HepG2 (cell line): Measurements from ENCODE around the gene NELFCD. TPM values are rescaled to one million over a fixed set of nuclear protein-coding genes. Genes with fewer than 3 reads are reported as not detected.

Experiments
- DNMT1 ChIP-seq: sonication (generic); formaldehyde crosslinking; IDR thresholded peaks from 2 replicates; pipeline ENCODE4 v1.5.1; 2020; ENCODE audit warnings: mild to moderate bottlenecking, missing genetic modification reagents
- FIP1L1 ChIP-seq: fragments of 200-400 bp; formaldehyde crosslinking; IDR thresholded peaks from 2 replicates; pipeline ENCODE4 v1.6.1; 2018; ENCODE audit warnings: low read depth, mild to moderate bottlenecking, low read length, moderate library complexity, borderline replicate concordance; ENCODE audit not compliant: insufficient read depth
- LCORL ChIP-seq, 2 experiments: fragments of 450-650 bp in 1 of 2; sonication (generic) in 1 of 2; formaldehyde crosslinking in 1 of 2; IDR thresholded peaks; 2 replicates each; pipeline versions ENCODE4 v1.5.0 to v1.6.1; 2017 to 2020; ENCODE audit warnings: antibody characterized with exemption in 1 of 2, missing genetic modification reagents in 1 of 2
- MAZ ChIP-seq, 2 experiments: sonication (generic) in 1 of 2; formaldehyde crosslinking in 1 of 2; IDR thresholded peaks; 2 replicates each; pipeline versions ENCODE4 v1.5.0 to v1.6.1; 2012 to 2020; ENCODE audit warnings: low read depth in 2 of 2, mild to moderate bottlenecking in 2 of 2, borderline replicate concordance in 1 of 2, improper control_type of control experiment in 1 of 2, low read length in 1 of 2, missing genetic modification reagents in 1 of 2, moderate library complexity in 1 of 2
- PRPF4 ChIP-seq: fragments of 200-400 bp; formaldehyde crosslinking; IDR thresholded peaks from 2 replicates; pipeline ENCODE4 v1.6.1; 2016; ENCODE audit warnings: low read length, low read depth; ENCODE audit not compliant: poor library complexity, severe bottlenecking
- SP2 ChIP-seq: sonication (generic); formaldehyde crosslinking; IDR thresholded peaks from 2 replicates; pipeline ENCODE4 v1.5.1; 2020; ENCODE audit warnings: mild to moderate bottlenecking, missing genetic modification reagents
- SRSF1 ChIP-seq: fragments of 200-400 bp; formaldehyde crosslinking; optimal IDR thresholded peaks from 2 replicates; pipeline ENCODE3; 2017; ENCODE audit warnings: mild to moderate bottlenecking, low read depth, low read length, moderate library complexity
- ZBTB33 ChIP-seq: sonication (generic); formaldehyde crosslinking; IDR thresholded peaks from 2 replicates; pipeline ENCODE4 v1.4.0; 2020; ENCODE audit warnings: missing genetic modification reagents
- ZBTB38 ChIP-seq: sonication (generic); formaldehyde crosslinking; IDR thresholded peaks from 2 replicates; pipeline ENCODE4 v1.5.1; 2020; ENCODE audit warnings: mild to moderate bottlenecking, missing genetic modification reagents
- ZMAT5 ChIP-seq: sonication (generic); formaldehyde crosslinking; IDR thresholded peaks from 2 replicates; pipeline ENCODE4 v1.5.0; 2020; ENCODE audit warnings: mild to moderate bottlenecking, low read depth, missing genetic modification reagents, borderline replicate concordance
- ZNF280B ChIP-seq: sonication (generic); formaldehyde crosslinking; IDR thresholded peaks from 2 replicates; pipeline ENCODE4 v1.5.0; 2020; ENCODE audit warnings: missing genetic modification reagents, mild to moderate bottlenecking, borderline replicate concordance
- ZNF556 ChIP-seq: sonication (generic); formaldehyde crosslinking; IDR thresholded peaks from 2 replicates; pipeline ENCODE4 v1.4.0; 2020; ENCODE audit warnings: mild to moderate bottlenecking, missing genetic modification reagents, borderline replicate concordance
- ZNF572 ChIP-seq: sonication (generic); formaldehyde crosslinking; IDR thresholded peaks from 2 replicates; pipeline ENCODE4 v1.5.1; 2020; ENCODE audit warnings: mild to moderate bottlenecking, missing genetic modification reagents
- polyA plus RNA-seq, 8 experiments: library from polyadenylated mRNA; depleted of rRNA in 3 of 8; stranded (reverse) in 7 of 8; unstranded in 1 of 8; fragments of >200 nt; fragmentation: Illumina TruSeq in 4 of 8; extraction: Trizol in 4 of 8; gene quantifications; 2 replicates each; pipeline versions ENCODE4 v1.2.1 to v1.2.3, GENCODE V29; 2011 to 2016; ENCODE audit warnings: low read depth in 4 of 8, missing spikeins in 1 of 8, mixed read lengths in 1 of 8; ENCODE audit not compliant: insufficient read depth in 1 of 8
- total RNA-seq, 5 experiments: library from RNA; depleted of rRNA; stranded (reverse); fragments of >200 nt; fragmentation: Illumina TruSeq; extraction: Trizol; gene quantifications; 2 replicates each; pipeline ENCODE4 v1.2.3, GENCODE V29; 2016; ENCODE audit warnings: low read depth in 1 of 5
- TF ChIP-seq, protein P1 (sequence below): sonication (generic); formaldehyde crosslinking; IDR thresholded peaks from 2 replicates; pipeline ENCODE4 v1.9.0; 2022; ENCODE audit warnings: missing genetic modification reagents, mild to moderate bottlenecking, borderline replicate concordance
- TF ChIP-seq, protein P2 (sequence below): sonication (generic); formaldehyde crosslinking; IDR thresholded peaks from 2 replicates; pipeline ENCODE4 v1.4.0; 2020; ENCODE audit warnings: mild to moderate bottlenecking, missing genetic modification reagents
- TF ChIP-seq, protein P3 (sequence below): IDR thresholded peaks from 2 replicates; pipeline ENCODE4 v1.6.1; 2016; ENCODE audit warnings: mild to moderate bottlenecking

NELFCD gene
- total and polyA plus RNA-seq, 2 of the 13 experiments (the other 11 are each of a cell fraction or from before 2014, with no cell fraction given): 159 to 203 TPM

DNA sequence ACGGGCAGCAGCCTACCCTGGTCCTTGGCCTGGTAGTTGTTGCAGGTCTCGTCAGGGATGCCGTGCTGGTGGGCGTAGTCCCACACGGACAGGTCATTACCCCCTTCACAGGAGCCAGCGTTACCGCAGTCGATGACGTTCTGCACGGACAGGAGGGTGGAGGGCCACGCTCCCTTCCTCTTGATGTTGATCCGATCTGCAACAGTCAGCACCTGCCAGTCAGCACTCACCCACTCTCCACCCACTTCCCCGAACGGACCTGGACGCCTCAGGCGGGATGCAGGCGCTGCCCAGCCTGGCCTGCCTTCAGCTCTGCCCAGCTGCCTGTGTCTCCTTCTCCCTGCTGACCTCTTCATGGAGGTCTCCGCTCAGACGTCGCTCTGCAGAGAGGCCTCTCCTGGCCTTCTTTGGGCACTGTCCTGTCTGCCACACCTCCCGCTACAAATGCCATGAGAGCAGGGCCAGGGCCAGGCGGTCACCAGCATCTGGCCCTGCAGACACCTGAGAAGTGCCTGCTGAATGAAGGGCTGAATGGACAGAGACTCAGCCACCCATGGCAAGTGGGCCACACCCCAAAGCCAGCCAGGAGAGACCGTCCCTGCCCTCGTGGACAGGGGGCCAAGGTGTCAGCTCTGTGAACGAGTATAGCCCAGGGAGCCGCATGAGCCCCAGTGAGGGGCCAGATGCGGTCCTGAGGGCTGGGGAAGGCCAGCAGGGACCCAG lies 20.6 kb downstream of the NELFCD start (continued):
- TF ChIP-seq, protein P1, sequence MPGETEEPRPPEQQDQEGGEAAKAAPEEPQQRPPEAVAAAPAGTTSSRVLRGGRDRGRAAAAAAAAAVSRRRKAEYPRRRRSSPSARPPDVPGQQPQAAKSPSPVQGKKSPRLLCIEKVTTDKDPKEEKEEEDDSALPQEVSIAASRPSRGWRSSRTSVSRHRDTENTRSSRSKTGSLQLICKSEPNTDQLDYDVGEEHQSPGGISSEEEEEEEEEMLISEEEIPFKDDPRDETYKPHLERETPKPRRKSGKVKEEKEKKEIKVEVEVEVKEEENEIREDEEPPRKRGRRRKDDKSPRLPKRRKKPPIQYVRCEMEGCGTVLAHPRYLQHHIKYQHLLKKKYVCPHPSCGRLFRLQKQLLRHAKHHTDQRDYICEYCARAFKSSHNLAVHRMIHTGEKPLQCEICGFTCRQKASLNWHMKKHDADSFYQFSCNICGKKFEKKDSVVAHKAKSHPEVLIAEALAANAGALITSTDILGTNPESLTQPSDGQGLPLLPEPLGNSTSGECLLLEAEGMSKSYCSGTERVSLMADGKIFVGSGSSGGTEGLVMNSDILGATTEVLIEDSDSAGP (CRISPR knock-in tag): peak; percentile 34; the same call in 1 of the 2 replicates
- TF ChIP-seq ZNF572 (CRISPR knock-in tag) (0 out of 2 replicates have a peak, but pooled peaks have one; percentile 65), MAZ (IDR thresholded peaks at IDR 0.05; ENCODE audit: borderline replicate concordance, low read depth, low read length) (no peak), MAZ (CRISPR knock-in tag; IDR thresholded peaks at IDR 0.05; ENCODE audit: low read depth) (0 out of 2 replicates have a peak, but pooled peaks have one; percentile 26), ZMAT5 (CRISPR knock-in tag) (no peak), ZBTB38 (CRISPR knock-in tag) (peak; percentile 90; the same call in 1 of the 2 replicates), ZNF280B (CRISPR knock-in tag) (0 out of 2 replicates have a peak, but pooled peaks have one; percentile 20), ZNF556 (CRISPR knock-in tag) (0 out of 2 replicates have a peak, but pooled peaks have one; percentile 11), SP2 (CRISPR knock-in tag) (peak; percentile 1; the same call in 1 of the 2 replicates), DNMT1 (CRISPR knock-in tag) (peak; percentile 41; the same call in 1 of the 2 replicates), PRPF4 (no peak), LCORL (IDR thresholded peaks at IDR 0.05) (no peak), LCORL (CRISPR knock-in tag; IDR thresholded peaks at IDR 0.05) (peak; percentile 28; the same call in 1 of the 2 replicates), SRSF1 (peak; percentile 51), ZBTB33 (peak; percentile 77), FIP1L1 (0 out of 2 replicates have a peak, but pooled peaks have one; percentile 6)
- TF ChIP-seq, protein P2, sequence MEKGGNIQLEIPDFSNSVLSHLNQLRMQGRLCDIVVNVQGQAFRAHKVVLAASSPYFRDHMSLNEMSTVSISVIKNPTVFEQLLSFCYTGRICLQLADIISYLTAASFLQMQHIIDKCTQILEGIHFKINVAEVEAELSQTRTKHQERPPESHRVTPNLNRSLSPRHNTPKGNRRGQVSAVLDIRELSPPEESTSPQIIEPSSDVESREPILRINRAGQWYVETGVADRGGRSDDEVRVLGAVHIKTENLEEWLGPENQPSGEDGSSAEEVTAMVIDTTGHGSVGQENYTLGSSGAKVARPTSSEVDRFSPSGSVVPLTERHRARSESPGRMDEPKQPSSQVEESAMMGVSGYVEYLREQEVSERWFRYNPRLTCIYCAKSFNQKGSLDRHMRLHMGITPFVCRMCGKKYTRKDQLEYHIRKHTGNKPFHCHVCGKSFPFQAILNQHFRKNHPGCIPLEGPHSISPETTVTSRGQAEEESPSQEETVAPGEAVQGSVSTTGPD: no peak
- TF ChIP-seq, protein P3, sequence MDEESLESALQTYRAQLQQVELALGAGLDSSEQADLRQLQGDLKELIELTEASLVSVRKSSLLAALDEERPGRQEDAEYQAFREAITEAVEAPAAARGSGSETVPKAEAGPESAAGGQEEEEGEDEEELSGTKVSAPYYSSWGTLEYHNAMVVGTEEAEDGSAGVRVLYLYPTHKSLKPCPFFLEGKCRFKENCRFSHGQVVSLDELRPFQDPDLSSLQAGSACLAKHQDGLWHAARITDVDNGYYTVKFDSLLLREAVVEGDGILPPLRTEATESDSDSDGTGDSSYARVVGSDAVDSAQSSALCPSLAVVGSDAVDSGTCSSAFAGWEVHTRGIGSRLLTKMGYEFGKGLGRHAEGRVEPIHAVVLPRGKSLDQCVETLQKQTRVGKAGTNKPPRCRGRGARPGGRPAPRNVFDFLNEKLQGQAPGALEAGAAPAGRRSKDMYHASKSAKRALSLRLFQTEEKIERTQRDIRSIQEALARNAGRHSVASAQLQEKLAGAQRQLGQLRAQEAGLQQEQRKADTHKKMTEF (CRISPR knock-in tag): no peak
